ENCODE measurements around the gene ARL8A.

Gene ARL8A

DNA sequence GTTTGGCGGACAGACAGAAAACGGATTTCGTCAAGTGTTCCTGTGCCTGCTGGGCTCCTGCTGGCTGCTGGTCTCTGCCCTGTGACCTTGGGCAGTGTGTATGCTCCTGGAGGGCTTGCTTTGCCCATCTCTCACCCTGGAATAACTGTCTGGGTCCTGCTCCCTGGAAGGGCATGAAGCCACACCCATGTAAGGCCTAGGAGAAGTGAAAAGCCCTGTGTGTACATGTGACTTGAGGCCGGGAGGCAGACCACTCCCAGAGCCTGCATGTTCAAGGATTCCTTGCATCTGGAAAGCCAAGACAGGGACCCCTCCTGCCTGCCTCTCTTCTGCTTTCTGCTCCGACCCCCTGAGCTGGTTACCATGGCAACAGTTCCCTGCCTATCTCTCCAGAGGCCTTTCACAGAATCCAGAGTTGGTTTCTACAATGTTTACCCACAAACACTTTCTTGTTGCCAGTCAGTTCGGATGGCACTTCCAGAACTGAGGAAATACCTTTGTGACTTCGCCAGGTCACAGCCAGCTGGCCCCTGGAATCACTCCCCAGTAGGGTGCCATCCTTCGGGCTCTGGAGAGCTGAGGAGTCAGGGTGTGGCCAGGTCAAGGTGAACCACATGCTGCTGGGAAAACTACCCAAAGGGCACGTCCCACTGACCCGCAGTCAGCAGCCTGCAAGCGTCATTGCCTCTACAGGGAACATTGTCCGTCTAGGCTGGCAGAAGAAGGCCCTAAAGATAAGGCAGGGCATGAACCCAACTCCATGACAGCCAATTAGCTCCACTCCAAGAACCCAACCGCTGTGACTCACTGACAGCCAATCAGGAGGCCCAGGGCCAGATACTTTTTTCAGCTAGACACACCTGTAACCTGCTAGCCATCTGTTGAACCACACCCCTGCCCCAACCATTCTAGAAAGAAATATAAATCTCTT is 36.5 kb downstream of the ARL8A start:
- DNase-seq, result no peak

DNA sequence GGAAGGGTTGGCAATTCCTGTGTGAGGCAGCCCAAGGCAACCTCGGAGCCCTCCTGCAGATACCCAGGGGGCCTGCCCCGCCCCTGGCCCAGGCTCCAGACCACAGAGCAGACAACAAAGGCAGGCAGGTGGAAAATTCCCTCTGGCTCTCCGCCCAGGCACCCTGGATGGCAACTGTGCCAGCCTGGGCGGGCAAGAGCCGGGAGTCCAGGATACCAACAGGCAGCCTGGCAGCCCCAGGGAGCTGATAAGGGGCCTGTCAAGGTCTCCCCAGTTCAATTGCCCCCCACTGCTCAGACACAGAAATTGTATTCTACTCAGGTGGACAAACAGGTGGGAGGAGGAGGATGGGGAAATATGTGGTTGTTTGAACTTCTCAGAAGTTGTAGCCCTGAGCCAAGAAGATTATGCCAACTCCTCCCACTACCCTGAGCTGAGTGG is 37.2 kb downstream of the ARL8A start:
- no peak for DNase-seq

GRCh38 chr1:202106340-202107254 is 37.9 kb downstream of the ARL8A start:
- no peak for DNase-seq

DNA sequence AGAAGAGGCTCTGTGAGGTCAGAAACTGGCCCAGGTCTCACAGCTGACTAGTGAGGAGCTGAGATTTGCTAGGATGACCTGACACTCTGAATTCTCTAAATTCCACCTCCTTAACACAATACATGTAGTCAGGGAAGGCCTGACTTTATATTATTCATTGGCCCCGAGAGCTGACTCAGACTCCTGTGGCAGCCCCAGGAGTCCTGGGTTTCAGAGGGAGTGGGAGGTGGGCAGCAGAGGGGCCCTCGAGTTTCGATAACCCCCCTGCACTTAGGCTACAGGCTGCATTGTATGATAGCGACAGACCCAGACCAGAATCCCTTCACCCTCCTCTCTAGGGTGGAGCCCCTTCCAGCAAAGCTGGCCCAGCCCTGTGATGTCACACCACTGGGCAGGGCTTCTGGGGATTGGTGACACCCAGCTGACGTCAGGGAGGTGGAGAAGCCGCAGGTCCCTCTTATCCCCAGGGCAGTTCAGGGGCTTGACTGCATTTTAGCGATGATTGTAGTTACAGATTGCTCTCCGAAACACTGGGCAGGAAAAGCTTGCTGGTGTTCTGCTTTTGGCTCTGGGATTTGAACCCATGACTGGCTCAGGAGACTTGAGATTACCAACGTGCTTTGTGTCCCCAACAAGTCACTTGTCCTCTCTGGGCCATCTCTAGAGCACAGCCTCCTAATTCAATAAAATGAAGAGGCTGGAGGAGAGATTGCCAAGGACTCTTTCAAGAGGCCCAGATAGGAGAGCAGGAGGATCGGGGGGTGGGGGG is 38.8 kb downstream of the ARL8A start:
- no peak for DNase-seq

- no peak for DNase-seq
These were observed 40.5 kb downstream of the ARL8A start for GRCh38 chr1:202104073-202104472.

DNA sequence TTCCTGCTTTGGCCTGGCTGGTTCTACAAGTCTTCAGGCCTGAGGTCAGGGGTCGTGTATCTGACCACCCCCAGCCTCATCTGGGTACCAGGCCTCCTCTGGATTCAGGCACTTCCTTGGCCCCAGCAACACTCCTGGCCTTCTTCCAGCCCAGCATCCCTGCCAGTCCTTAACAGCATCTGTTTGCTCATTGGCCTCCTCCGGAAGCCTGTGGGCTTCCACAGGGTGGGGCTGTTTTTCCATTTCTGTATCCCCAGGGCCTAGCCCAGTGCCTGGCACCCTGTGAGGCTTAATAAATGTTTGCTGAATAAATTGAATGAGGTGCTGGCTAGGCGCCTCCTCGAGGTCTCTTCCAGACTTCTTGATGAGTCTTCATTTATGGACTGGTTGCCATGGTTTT is 43.4 kb downstream of the ARL8A start:
- no peak for DNase-seq

DNA sequence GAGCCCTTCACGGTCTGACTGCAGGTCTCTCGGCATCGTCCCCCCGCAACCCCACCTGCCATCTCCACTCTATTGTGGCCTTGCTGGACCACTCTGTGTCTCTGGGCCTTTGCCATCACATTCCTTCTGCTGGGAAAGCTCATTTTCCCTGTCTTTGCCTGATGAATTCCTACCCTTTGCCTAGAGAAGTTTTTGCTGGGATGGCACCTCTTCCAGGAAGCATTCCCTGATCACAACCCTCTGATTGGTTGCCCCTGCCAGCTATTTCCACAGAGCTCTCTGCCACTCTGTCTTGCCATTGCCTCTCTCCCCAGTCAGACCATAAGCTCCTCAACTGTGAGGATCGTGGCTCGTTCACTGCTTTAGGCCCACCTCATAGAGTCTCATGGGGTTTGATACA is 50.7 kb downstream of the ARL8A start:
- DNase-seq, result no peak

- DNase-seq, result no peak
These were observed 53.5 kb downstream of the ARL8A start for GRCh38 chr1:202090994-202091393.

GRCh38 chr1:202088206-202088605 is 56.3 kb downstream of the ARL8A start:
- DNase-seq, result no peak

DNA sequence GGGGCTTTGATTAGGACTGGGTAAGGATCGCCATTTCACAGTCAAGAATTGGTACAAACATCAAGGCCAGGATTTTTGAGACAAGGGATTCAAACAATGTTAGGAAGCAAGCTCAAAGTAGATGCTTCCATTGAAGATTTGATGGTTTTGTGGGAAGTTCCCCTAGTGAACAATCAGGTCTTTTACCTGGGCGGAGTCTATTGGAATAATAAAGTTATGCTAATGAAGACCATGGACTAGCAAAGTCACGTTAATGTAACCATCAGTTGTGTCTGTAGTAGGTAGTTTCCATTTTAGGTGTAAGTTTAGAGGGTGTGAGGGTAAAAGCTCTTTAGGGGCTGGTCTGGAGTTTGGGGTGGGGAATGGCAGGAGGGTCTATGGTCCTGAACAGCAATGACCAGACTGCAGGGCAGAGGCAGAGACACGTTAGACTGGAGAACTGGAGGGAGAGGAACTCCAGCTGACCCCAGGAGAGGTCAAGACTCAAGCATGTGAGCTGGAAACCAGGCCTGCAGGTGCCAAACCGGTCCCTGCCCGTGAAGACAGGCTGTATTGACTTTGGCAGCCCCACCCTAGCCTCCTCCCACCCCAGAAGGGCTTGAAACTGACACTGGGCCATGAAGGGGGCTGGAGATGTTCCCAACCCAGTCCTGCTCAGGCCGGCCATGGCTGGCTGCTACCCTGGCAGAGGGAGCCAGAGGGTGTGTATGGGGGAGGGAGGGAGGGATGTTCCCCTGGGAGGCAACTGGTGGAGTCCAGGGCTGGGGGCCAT is 57.8 kb downstream of the ARL8A start:
- DNase-seq, result no peak

DNA sequence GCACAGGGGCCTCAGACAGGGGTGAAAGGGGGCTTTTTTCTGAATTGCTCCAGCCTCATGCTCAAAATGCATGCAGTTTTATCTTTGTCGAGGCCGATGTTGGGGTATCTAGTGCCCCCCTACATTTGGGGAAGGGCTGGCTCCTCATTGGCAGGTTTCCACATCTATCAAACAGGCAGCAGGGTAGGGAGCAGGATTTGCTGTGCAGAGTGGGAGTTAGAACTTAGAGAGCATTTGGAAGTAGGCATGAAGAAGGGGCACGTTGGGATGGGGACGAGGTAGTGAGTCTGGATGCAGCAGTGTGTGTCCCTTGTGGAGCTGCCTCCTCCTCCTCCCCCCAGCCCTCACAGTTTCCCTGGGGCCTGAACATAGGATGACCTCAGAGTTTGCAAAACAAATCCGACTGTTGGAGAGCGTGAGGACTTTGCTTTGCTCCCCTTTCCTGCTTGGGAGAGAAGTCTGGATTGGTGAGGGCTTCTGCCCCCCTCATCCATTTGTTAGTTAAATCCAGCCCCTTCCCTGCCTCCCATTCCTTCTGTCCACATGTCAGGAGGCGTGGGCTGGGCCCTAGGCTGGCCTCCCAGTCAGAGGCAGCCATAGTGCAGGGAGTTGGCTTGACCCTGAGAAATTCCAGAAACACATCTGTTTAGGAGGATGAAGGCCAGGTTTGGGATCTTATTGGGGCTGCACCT is 58.7 kb downstream of the ARL8A start:
- DNase-seq, result no peak

DNA sequence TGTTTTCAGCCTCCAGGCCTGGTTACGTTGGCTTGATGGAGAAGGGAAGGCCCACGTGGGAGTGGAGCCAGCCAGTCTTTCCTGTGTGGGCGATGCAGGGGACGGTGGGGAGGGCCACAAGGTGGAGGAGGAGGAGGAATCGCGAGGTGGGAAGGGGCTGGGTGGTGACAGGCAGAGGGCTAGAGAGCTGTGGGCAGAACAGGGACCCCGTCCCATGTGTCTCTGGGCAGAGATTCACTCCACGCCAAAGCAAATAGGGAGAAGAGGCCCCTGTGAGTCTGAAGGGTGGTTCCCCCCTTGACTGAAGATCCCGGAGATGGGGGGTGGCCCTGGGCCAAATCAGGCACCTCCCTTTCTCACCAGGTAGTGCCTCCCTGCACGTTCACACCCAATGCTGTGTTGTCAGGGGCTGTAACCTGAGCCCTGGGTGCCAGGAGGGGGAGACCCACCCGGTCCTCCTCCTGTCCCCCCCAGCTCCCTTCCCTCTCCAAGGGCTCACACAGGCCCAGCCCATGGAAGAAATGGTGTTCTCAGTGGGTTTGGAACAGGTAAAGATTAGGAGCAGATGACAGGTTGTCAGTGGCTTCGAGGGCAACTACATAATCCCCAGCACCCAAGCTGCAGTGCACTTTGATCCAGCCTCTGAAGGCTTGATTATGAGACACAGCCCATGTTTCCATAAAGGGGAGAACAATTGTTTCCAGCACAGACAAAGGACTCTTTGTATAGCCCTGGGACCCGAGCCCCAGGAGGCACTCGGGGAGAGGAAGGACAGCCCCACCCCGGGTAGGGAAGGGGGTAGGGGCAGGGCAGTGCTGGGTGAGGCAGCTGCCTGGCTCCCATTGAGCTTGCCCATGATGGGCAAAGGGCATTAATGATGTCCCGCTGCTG is 59.5 kb downstream of the ARL8A start:
- DNase-seq, result no peak
